22Rv1 (cell line): ENCODE results near the gene PACS1.

Source experiments
- ZFX ChIP-seq: fragments of 450-650 bp; IDR thresholded peaks from 2 replicates; pipeline ENCODE4 v1.6.1; 2017; ENCODE audit warnings: antibody characterized with exemption, borderline replicate concordance
- TF ChIP-seq, protein P1 (sequence below): fragments of 450-650 bp; IDR thresholded peaks from 2 replicates; pipeline ENCODE4 v1.5.1; 2017; ENCODE audit warnings: mild to moderate bottlenecking

DNA sequence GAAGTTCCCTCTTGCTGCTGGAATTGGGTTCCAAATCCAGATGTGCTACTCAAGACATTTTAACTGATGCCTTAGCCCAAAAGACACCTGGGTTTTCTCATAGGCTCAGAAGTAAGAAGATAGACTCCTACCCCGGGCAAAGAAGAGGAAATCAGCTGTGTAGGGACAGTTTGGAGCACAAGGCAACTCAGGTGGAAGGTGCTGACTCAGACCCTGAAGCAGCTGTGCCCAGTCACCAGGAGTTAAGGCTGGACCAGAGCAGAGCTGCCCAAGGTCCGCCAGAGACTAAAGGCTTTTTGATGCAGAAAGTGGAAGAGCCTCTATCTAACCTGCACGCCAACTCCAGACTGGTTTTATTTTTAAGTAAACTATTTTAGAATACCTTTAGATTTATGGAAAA lies 177.7 kb downstream of the PACS1 start:
- TF ChIP-seq, protein P1, sequence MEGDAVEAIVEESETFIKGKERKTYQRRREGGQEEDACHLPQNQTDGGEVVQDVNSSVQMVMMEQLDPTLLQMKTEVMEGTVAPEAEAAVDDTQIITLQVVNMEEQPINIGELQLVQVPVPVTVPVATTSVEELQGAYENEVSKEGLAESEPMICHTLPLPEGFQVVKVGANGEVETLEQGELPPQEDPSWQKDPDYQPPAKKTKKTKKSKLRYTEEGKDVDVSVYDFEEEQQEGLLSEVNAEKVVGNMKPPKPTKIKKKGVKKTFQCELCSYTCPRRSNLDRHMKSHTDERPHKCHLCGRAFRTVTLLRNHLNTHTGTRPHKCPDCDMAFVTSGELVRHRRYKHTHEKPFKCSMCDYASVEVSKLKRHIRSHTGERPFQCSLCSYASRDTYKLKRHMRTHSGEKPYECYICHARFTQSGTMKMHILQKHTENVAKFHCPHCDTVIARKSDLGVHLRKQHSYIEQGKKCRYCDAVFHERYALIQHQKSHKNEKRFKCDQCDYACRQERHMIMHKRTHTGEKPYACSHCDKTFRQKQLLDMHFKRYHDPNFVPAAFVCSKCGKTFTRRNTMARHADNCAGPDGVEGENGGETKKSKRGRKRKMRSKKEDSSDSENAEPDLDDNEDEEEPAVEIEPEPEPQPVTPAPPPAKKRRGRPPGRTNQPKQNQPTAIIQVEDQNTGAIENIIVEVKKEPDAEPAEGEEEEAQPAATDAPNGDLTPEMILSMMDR: no peak
- no peak for TF ChIP-seq ZFX
